ENCODE data around the gene SNRPA.
A peak's percentile ranks its signal among the peaks of the same experiment; 100 is the strongest.

Gene SNRPA

DNA sequence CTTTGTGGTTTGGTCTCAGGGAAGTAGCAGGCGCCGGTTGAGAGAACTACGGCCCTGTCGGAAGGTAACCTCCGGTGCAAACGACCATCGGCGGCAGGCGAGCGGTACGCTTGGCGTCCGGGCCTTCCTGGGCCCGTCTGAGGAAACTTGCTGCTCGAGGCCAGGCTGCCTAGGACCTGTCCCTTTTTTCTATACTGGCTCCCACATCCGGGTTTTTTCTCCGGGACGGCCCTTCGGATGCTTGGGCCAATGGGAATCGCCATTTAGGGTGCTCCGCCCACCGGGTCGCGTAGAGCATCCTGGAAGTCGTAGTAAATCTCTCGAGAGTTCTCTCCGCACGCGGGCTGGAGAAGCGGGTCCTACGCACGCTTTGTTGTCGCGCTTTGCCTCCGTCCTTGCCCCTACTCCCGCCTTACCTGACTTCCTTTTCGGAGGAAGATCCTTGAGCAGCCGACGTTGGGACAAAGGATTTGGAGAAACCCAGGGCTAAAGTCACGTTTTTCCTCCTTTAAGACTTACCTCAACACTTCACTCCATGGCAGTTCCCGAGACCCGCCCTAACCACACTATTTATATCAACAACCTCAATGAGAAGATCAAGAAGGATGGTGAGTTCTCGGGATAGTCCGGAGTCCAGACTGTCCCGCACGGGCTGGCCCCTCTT is at the start of gene SNRPA:
Gene SNRPA, plus strand, starts transcription at position 330 of the 664 bp plus-strand sequence. Its CDS starts 206 bp downstream, at position 536.
- peak; percentile 98 for DNase-seq (ENCODE audit: low spot score)

GRCh38 chr19:40701758-40702157 is 49.2 kb upstream of the SNRPA start:
- no peak for DNase-seq (ENCODE audit: low spot score)

DNA sequence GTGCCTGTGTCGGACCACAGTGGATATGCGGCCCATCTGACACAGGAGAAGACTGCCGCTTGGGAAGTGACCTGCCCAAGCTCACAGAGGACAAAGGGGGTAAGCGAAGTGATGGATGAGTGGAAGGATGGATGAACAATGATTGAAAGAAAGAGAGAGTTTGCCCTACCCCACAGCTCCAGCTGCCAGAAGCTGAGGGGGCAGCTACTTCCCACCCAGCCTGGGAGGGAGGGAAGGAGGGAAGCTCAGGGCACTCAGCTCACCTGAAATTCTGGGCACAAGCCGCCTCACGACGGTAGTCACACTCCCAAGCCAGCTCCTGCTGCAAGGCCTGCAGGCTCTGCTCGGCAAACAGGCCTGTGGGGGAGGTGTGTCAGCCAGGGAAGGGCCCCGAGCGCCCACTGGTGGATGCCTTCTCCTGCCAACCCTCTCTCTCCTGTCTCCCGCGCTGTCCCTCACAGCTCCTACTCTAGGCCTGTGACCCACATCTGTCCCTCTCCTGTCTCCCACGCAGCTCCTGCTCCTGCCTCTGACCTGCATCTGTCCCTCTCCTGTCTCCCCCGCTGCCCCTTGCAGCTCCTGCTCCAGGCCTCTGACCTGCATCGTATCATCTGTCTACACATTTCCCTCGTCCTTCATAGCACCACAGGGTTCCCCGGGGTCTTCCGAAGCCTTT is 48.5 kb upstream of the SNRPA start:
- peak; percentile 44 for DNase-seq (ENCODE audit: low spot score)

GRCh38 chr19:40703029-40703755 is 47.8 kb upstream of the SNRPA start:
- no peak for DNase-seq (ENCODE audit: low spot score)

GRCh38 chr19:40704491-40705361 is 46.3 kb upstream of the SNRPA start:
- no peak for DNase-seq (ENCODE audit: low spot score)

GRCh38 chr19:40705362-40705651 is 45.7 kb upstream of the SNRPA start:
- no peak for DNase-seq (ENCODE audit: low spot score)

DNA sequence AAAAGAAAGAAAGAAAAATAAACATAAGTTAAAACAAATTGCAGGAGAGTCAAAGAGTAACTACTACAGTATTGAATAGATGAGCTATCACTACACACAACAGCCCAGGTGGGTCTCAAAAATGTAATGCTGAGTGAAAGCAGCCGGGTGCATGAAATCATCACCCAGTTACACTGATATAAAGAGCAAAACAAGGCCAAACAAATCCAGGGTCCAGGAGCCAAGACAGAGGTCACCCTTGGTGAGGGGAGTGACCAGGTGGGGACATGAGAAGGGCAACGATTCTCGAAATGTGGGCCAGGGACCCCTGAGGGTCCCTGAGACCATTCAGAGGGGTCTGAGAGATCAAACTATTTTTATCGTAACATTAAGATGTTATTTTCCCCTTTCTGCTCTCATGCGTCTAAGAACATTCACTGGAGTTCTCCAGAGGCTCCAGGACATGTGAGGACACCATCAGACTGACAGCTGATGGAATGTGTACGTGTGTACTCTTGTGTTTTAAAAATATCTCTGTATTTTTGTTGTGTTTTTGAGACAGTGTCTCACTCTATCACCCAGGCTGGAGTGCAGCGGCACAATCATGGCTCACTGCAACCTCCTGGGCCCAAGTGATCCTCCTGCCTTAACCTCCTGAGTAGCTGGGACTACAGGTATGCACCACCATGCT is 44.9 kb upstream of the SNRPA start:
- no peak for DNase-seq (ENCODE audit: low spot score)

- no peak for DNase-seq (ENCODE audit: low spot score)
Observed at GRCh38 chr19:40707615-40708014, 43.4 kb upstream of the SNRPA start.

DNA sequence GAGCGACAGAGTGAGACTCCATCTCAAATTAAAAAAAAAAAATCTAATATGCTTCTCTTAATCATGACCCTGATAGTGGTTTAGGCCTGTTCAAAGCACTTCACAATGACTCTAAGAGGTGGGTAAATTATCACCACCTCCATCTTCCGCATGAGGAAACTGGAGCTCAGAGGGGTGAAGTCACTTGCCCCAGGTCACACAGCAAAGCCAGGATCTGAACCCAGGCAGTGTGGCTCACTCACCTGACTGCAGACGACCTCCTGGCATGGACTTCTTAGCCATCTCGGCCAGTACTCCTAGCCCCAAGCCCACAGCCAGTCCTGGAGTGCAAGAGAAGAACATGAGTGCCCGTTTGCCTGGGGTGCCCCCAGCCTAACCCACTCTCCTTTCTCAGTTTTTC is 41.2 kb upstream of the SNRPA start:
- no peak for DNase-seq (ENCODE audit: low spot score)

- no peak for DNase-seq (ENCODE audit: low spot score)
Observed at GRCh38 chr19:40713939-40714338, 37.1 kb upstream of the SNRPA start.

DNA sequence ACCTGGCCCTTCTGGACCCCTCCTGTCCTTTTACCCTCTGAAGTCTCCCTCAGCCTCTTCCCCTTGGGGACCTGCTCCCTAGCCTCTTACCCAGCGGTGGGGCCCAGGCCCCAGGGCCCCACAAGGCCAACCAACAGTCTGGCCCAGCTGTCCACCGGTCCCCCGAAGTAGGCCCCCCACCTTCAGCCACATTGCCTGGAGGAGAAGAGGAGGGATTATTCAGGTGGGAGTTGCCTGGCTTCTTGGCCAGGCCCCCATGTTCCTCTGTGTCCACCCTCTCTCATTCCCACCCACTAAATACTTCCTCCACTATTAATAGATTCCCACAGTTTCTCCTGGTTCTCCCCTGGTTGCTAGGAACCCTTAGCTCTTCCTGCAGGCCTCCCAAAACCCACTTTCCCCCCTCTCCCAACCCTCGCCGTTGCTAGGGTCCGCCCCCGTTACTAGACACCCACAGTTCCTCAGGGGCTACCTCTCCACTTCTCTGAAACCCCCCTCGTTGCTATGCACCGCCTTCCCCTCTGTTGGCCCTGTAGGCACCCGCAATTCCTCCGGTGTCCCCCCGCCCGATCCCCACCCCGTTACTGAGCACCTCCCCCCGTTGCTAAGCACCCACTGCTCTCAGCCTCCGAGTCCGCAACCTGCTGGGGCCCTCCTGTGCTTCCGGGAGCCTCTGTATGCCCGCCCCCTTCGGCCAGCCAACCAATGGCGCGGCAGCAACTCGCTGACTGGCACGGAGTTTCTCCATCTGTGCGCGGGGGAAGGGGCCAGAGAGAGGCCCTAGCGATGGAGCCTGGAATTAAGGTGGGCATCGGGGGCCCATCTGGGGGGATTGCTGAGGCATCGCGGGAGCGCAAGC is 36.3 kb upstream of the SNRPA start:
- DNase-seq (ENCODE audit: low spot score), result peak; percentile 97

GRCh38 chr19:40716031-40716481 is 34.9 kb upstream of the SNRPA start:
- DNase-seq (ENCODE audit: low spot score), result peak; percentile 61

DNA sequence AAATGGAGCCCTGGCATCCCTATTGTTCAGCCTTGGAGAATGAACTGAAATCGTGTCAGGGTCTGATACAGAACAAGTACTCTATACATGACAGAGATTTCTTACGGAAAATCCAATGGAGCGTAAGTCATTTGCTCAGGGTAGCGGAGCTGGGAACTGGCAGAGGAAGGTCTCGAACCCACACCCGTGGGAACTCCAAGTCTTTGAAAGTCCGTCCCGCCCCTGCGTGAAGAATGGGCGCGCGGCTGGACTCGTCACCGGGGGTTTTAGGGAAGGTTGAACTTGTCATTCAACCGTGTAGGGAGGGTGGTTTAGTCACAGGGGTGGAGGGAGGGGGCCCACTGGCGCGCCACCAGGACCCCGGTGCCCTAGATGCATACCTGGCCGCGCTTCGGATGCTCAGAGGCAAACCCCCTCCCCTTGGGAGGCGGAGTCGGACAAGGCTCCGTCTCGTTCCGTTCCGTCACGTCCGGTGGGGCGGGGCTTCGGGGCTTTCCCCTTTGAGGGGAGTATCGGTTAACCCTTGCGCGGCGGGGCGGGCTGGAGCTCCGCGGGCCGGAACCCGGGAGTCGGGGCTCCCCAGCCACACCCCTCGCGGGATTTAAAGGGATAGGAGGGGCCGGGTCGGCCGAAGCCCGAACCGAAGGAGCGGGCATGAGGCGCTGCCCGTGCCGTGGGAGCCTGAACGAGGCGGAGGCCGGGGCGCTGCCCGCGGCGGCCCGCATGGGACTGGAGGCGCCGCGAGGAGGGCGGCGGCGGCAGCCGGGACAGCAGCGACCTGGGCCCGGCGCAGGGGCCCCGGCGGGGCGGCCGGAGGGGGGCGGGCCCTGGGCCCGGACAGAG is 34.3 kb upstream of the SNRPA start, which contains the start of the genes COQ8B and ITPKC:
Gene COQ8B, minus strand, starts transcription at position 405 of the 843 bp plus-strand sequence. CDS start 2,254 bp downstream, outside the sequence.
Gene ITPKC, plus strand, starts transcription at position 631 of the 843 bp plus-strand sequence. Its CDS starts 24 bp downstream, at position 655.
- peak; percentile 98 for DNase-seq (ENCODE audit: low spot score)

DNA sequence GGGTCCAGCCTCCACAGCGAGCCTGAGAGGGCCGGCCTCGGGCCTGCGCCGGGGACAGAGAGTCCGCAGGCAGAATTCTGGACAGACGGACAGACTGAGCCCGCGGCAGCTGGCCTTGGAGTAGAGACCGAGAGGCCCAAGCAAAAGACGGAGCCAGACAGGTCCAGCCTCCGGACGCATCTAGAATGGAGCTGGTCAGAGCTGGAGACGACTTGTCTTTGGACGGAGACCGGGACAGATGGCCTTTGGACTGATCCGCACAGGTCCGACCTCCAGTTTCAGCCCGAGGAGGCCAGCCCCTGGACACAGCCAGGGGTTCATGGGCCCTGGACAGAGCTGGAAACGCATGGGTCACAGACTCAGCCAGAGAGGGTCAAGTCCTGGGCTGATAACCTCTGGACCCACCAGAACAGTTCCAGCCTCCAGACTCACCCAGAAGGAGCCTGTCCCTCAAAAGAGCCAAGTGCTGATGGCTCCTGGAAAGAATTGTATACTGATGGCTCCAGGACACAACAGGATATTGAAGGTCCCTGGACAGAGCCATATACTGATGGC is 33.6 kb upstream of the SNRPA start:
- no peak for DNase-seq (ENCODE audit: low spot score)

- DNase-seq (ENCODE audit: low spot score), result peak; percentile 16
Observed at GRCh38 chr19:40717880-40718773, 32.9 kb upstream of the SNRPA start.

DNA sequence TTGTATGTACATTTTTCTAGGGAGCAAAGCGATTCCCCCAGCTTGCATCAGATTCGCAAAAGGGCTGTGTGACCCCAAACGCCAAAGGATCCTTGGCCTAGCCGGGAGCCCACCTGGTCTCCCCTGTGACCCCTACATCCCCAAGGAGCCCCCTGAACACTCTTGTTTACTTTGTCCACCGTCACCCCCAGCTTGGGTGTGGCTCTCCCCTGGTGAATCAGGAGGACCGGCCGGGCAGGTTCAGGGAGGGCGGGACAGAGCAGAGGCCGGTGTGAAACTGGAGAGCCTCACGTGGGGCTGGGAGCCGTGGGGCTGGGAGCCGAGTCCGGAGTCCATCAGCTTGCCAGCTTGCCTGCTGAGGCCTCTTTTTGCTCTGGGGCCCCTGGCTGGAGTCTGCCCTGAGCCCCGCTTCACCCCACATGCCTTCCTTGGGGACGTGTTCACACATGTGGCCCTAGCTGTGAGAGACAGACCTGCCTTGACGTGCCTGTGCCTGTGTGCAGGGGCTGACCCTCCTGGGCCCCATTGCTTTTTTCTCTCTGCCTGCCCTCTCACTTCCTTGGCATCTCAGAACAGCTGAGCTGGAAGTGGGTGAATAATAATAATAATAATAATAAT is 32.1 kb upstream of the SNRPA start:
- no peak for DNase-seq (ENCODE audit: low spot score)

DNA sequence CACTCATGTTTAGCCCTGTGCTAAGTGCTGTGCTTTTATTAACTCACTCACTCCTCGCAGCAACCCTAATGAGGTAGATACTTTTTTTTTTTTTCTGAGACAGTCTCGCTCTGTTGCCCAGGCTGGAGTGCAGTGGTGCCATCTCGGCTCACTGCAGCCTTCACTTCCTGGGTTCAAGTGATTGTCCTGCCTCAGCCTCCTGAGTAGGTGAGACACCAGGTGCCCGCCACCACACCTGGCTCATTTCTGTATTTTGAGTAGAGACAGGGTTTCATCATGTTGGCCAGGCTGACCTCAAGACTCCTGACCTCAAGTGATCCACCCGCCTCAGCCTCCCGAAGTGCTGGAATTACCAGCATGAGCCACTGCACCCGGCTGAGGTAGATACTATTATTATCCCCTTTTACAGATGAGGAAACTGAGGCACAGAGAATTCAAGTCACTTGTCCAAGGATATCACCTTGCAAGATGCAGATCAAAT is 31.5 kb upstream of the SNRPA start:
- no peak for DNase-seq (ENCODE audit: low spot score)

DNA sequence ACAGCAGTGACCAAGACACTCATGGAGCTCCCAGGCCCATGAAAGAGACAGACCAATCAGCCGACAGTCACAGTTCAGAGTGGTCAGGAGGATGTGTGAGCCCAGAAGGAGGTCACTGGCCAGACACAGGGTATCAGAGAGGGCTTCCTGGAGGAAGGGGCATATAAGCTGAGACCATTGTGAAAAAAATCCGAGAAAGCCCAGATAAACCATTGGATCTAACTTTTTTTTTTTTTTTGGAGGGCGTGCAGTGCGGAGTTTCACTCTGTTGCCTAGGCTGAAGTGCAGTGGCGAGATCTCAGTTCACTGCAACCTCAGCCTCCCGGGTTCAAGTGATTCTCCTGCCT is 29.9 kb upstream of the SNRPA start:
- DNase-seq (ENCODE audit: low spot score), result no peak
